ENCODE measurements around the gene ADGRD1.

The ADGRD1 gene

GRCh38 chr12:131050463-131051154, 96.9 kb downstream of the ADGRD1 start:
- Histone ChIP-seq H2AFZ (ENCODE audit: low read depth, low read length) (no peak overlapping the region), H3K4me1 (ENCODE audit: control insufficient read depth, insufficient read depth, low read depth, low read length) (no peaks in the 10 kb centered on the region), H3K14ac (ENCODE audit: low read length in 2 of 2) (no peak overlapping the region), H3K9me3 (ENCODE audit: control insufficient read depth, low read length) (no peaks in the 10 kb centered on the region), H2BK15ac (ENCODE audit: low read depth, poor library complexity, severe bottlenecking) (no peak overlapping the region), H3K23ac (ENCODE audit: low read length in 2 of 2) (no peak overlapping the region), H2AK5ac (ENCODE audit: low read length, severe bottlenecking) (no peak overlapping the region), H3K9ac (ENCODE audit: low read length) (no peak overlapping the region), H3K27me3 (ENCODE audit: control insufficient read depth in 1 of 2, insufficient read depth in 1 of 2, low read length in 2 of 2) (peaks cover 0 to 12% of the 10 kb centered on the region in 2 experiments), H3K27ac (ENCODE audit: low read length, poor library complexity, severe bottlenecking) (no peak overlapping the region), H3K36me3 (ENCODE audit: control insufficient read depth in 1 of 2, insufficient read depth in 2 of 2, low read depth in 1 of 2, low read length in 2 of 2) (no peaks in the 10 kb centered on the region), H2BK5ac (ENCODE audit: low read depth, low read length, poor library complexity, severe bottlenecking) (no peak overlapping the region), H3K4ac (ENCODE audit: low read depth in 1 of 2, low read length in 2 of 2) (no peak overlapping the region), H3K18ac (ENCODE audit: low read depth in 1 of 2, low read length in 2 of 2) (no peak overlapping the region), H4K8ac (ENCODE audit: low read length) (no peak overlapping the region), H2BK120ac (ENCODE audit: low read depth, low read length) (no peak overlapping the region), H4K91ac (ENCODE audit: low read length) (no peak overlapping the region), H3K4me2 (ENCODE audit: low read length, poor library complexity, severe bottlenecking) (no peak overlapping the region), H3K4me3 (ENCODE audit: insufficient read depth in 1 of 2, low read depth in 1 of 2, low read length in 2 of 2) (no peak overlapping the region), H2BK12ac (ENCODE audit: low read length in 2 of 2) (no peak overlapping the region), H3K79me1 (replicated peaks; ENCODE audit: low read length, poor library complexity, severe bottlenecking) (no peaks in the 10 kb centered on the region)
- 86% methylated on average over 24 of the region's 26 CpGs for WGBS
- no peak for DNase-seq

- H2BK5ac ChIP-seq (ENCODE audit: low read depth, low read length, poor library complexity, severe bottlenecking), result no peak overlapping the region
Observed at GRCh38 chr12:131051155-131051473, 97.4 kb downstream of the ADGRD1 start.

GRCh38 chr12:131052063-131052781, 98.5 kb downstream of the ADGRD1 start:
- H4K91ac ChIP-seq (ENCODE audit: low read length), result no peak overlapping the region
- WGBS, result 78% methylated on average over 15 of the region's 15 CpGs
- no peak overlapping the region for H4K8ac ChIP-seq (ENCODE audit: low read length)

More at GRCh38 chr12:131051155-131051473, 97.4 kb downstream of the ADGRD1 start:
- Histone ChIP-seq H3K27ac (ENCODE audit: low read length, poor library complexity, severe bottlenecking) (no peak overlapping the region), H3K4ac (ENCODE audit: low read depth in 1 of 2, low read length in 2 of 2) (no peak overlapping the region), H2BK15ac (ENCODE audit: low read depth, poor library complexity, severe bottlenecking) (no peak overlapping the region), H3K79me1 (replicated peaks; ENCODE audit: low read length, poor library complexity, severe bottlenecking) (no peaks in the 10 kb centered on the region), H3K9ac (ENCODE audit: low read length) (no peak overlapping the region), H2AK5ac (ENCODE audit: low read length, severe bottlenecking) (no peak overlapping the region), H2AFZ (ENCODE audit: low read depth, low read length) (no peak overlapping the region), H4K91ac (ENCODE audit: low read length) (no peak overlapping the region), H3K4me3 (ENCODE audit: insufficient read depth in 1 of 2, low read depth in 1 of 2, low read length in 2 of 2) (no peak overlapping the region), H3K14ac (ENCODE audit: low read length in 2 of 2) (no peak overlapping the region), H3K4me1 (ENCODE audit: control insufficient read depth, insufficient read depth, low read depth, low read length) (no peaks in the 10 kb centered on the region), H3K36me3 (ENCODE audit: control insufficient read depth in 1 of 2, insufficient read depth in 2 of 2, low read depth in 1 of 2, low read length in 2 of 2) (no peaks in the 10 kb centered on the region), H3K18ac (ENCODE audit: low read depth in 1 of 2, low read length in 2 of 2) (no peak overlapping the region), H2BK12ac (ENCODE audit: low read length in 2 of 2) (no peak overlapping the region), H2BK120ac (ENCODE audit: low read depth, low read length) (no peak overlapping the region), H4K8ac (ENCODE audit: low read length) (no peak overlapping the region), H3K4me2 (ENCODE audit: low read length, poor library complexity, severe bottlenecking) (no peak overlapping the region), H3K27me3 (ENCODE audit: control insufficient read depth in 1 of 2, insufficient read depth in 1 of 2, low read length in 2 of 2) (peaks cover 0 to 12% of the 10 kb centered on the region in 2 experiments), H3K9me3 (ENCODE audit: control insufficient read depth, low read length) (no peaks in the 10 kb centered on the region), H3K23ac (ENCODE audit: low read length in 2 of 2) (no peak overlapping the region)
- 67% methylated on average over 1 of the region's 4 CpGs for WGBS
- no peak for DNase-seq

GRCh38 chr12:131052929-131053328, 99.2 kb downstream of the ADGRD1 start:
- 57% methylated on average over 5 of the region's 5 CpGs for WGBS
- H2BK120ac ChIP-seq (ENCODE audit: low read depth, low read length), result no peak overlapping the region

More at GRCh38 chr12:131052063-131052781, 98.5 kb downstream of the ADGRD1 start:
- Histone ChIP-seq H2BK15ac (ENCODE audit: low read depth, poor library complexity, severe bottlenecking) (no peak overlapping the region), H3K27me3 (ENCODE audit: control insufficient read depth in 1 of 2, insufficient read depth in 1 of 2, low read length in 2 of 2) (peaks cover 0 to 6% of the 10 kb centered on the region in 2 experiments), H3K36me3 (ENCODE audit: control insufficient read depth in 1 of 2, insufficient read depth in 2 of 2, low read depth in 1 of 2, low read length in 2 of 2) (no peaks in the 10 kb centered on the region), H3K18ac (ENCODE audit: low read depth in 1 of 2, low read length in 2 of 2) (no peak overlapping the region), H2AK5ac (ENCODE audit: low read length, severe bottlenecking) (no peak overlapping the region), H3K4ac (ENCODE audit: low read depth in 1 of 2, low read length in 2 of 2) (no peak overlapping the region), H3K79me1 (replicated peaks; ENCODE audit: low read length, poor library complexity, severe bottlenecking) (no peaks in the 10 kb centered on the region), H3K9ac (ENCODE audit: low read length) (no peak overlapping the region), H3K14ac (ENCODE audit: low read length in 2 of 2) (no peak overlapping the region), H3K4me3 (ENCODE audit: insufficient read depth in 1 of 2, low read depth in 1 of 2, low read length in 2 of 2) (no peak overlapping the region), H2AFZ (ENCODE audit: low read depth, low read length) (no peak overlapping the region), H3K4me1 (ENCODE audit: control insufficient read depth, insufficient read depth, low read depth, low read length) (no peaks in the 10 kb centered on the region), H2BK12ac (ENCODE audit: low read length in 2 of 2) (no peak overlapping the region), H3K9me3 (ENCODE audit: control insufficient read depth, low read length) (no peaks in the 10 kb centered on the region), H3K27ac (ENCODE audit: low read length, poor library complexity, severe bottlenecking) (no peak overlapping the region), H2BK5ac (ENCODE audit: low read depth, low read length, poor library complexity, severe bottlenecking) (no peak overlapping the region), H2BK120ac (ENCODE audit: low read depth, low read length) (no peak overlapping the region), H3K23ac (ENCODE audit: low read length in 2 of 2) (no peak overlapping the region), H3K4me2 (ENCODE audit: low read length, poor library complexity, severe bottlenecking) (no peak overlapping the region)
- no peak for DNase-seq

More at GRCh38 chr12:131052929-131053328, 99.2 kb downstream of the ADGRD1 start:
- Histone ChIP-seq H2AK5ac (ENCODE audit: low read length, severe bottlenecking) (no peak overlapping the region), H3K4me3 (ENCODE audit: insufficient read depth in 1 of 2, low read depth in 1 of 2, low read length in 2 of 2) (no peak overlapping the region), H3K9ac (ENCODE audit: low read length) (no peak overlapping the region), H3K79me1 (replicated peaks; ENCODE audit: low read length, poor library complexity, severe bottlenecking) (no peaks in the 10 kb centered on the region), H2BK12ac (ENCODE audit: low read length in 2 of 2) (no peak overlapping the region), H2BK5ac (ENCODE audit: low read depth, low read length, poor library complexity, severe bottlenecking) (no peak overlapping the region), H3K4me1 (ENCODE audit: control insufficient read depth, insufficient read depth, low read depth, low read length) (no peaks in the 10 kb centered on the region), H3K27ac (ENCODE audit: low read length, poor library complexity, severe bottlenecking) (no peak overlapping the region), H3K23ac (ENCODE audit: low read length in 2 of 2) (peak overlapping the region in 1 of 2 experiments; percentile 11), H4K8ac (ENCODE audit: low read length) (no peak overlapping the region), H3K27me3 (ENCODE audit: control insufficient read depth in 1 of 2, insufficient read depth in 1 of 2, low read length in 2 of 2) (peaks cover 0 to 2% of the 10 kb centered on the region in 2 experiments), H2BK15ac (ENCODE audit: low read depth, poor library complexity, severe bottlenecking) (no peak overlapping the region), H2AFZ (ENCODE audit: low read depth, low read length) (no peak overlapping the region), H3K36me3 (ENCODE audit: control insufficient read depth in 1 of 2, insufficient read depth in 2 of 2, low read depth in 1 of 2, low read length in 2 of 2) (no peaks in the 10 kb centered on the region), H4K91ac (ENCODE audit: low read length) (no peak overlapping the region), H3K18ac (ENCODE audit: low read depth in 1 of 2, low read length in 2 of 2) (no peak overlapping the region), H3K9me3 (ENCODE audit: control insufficient read depth, low read length) (no peaks in the 10 kb centered on the region), H3K4me2 (ENCODE audit: low read length, poor library complexity, severe bottlenecking) (no peak overlapping the region), H3K4ac (ENCODE audit: low read depth in 1 of 2, low read length in 2 of 2) (no peak overlapping the region), H3K14ac (ENCODE audit: low read length in 2 of 2) (no peak overlapping the region)
- DNase-seq, result no peak
